ENCODE measurements around the gene SAPCD2. TPM values are rescaled to one million over a fixed set of nuclear protein-coding genes. Genes with fewer than 3 reads are reported as not detected.

Gene SAPCD2
- total RNA-seq, 3 donors from 2014 or later: 2.7 to 11.2 (median 6.0) TPM

- TF ChIP-seq CTCF (IDR thresholded peaks at IDR 0.05): no peak
- Histone ChIP-seq H3K36me3 (ENCODE audit: low read depth) (no peaks in the 10 kb centered on the region), H3K4me1 (ENCODE audit: low read depth) (peaks cover 17% of the 10 kb centered on the region), H3K9me3 (no peaks in the 10 kb centered on the region), H3K4me3 (no peak overlapping the region)
- DNase-seq (no peak), ATAC-seq (no peak)
- intact Hi-C loops (cut with DNase I, micrococcal nuclease): no loop called here
Measured at GRCh38 chr9:137079401-137079787, 9.0 kb upstream of the SAPCD2 start.

GRCh38 chr9:137078701-137079400 is 8.5 kb upstream of the SAPCD2 start:
- no peak overlapping the region for H3K4me3 ChIP-seq
- TF ChIP-seq CTCF (IDR thresholded peaks at IDR 0.05): no peak
- ATAC-seq (peak; percentile 80), DNase-seq (peak; percentile 58 to 73 (median 73))
- no peaks in the 10 kb centered on the region for H3K9me3 ChIP-seq
- intact Hi-C loops (cut with DNase I, micrococcal nuclease): no loop called here
- H3K4me1 ChIP-seq (ENCODE audit: low read depth): peaks cover 17% of the 10 kb centered on the region
- no peaks in the 10 kb centered on the region for H3K36me3 ChIP-seq (ENCODE audit: low read depth)

- peak overlapping the region; percentile 31 for H3K4me3 ChIP-seq
- peaks cover 21% of the 10 kb centered on the region for H3K4me1 ChIP-seq (ENCODE audit: low read depth)
- H3K9me3 ChIP-seq: no peaks in the 10 kb centered on the region
- ATAC-seq: peak; percentile 19
- DNase-seq: peak; percentile 66 to 84 (median 74)
- intact Hi-C loops (cut with DNase I, micrococcal nuclease): no loop called here
- no peaks in the 10 kb centered on the region for H3K36me3 ChIP-seq (ENCODE audit: low read depth)
- no peak for TF ChIP-seq CTCF (IDR thresholded peaks at IDR 0.05)
Measured at GRCh38 chr9:137077758-137078693, 7.7 kb upstream of the SAPCD2 start.

GRCh38 chr9:137077010-137077747 is 6.8 kb upstream of the SAPCD2 start, which contains the start of gene UAP1L1:
UAP1L1 (plus strand) TSS chr9:137077517; CDS start chr9:137077533, 16 bp downstream.
- H3K4me3 ChIP-seq: peak within 1 kb of the TSS; percentile 31
- peak; percentile 79 to 91 (median 83) for DNase-seq
- intact Hi-C loops (cut with DNase I, micrococcal nuclease): no loop called here

More at GRCh38 chr9:137077010-137077747, 6.8 kb upstream of the SAPCD2 start, which contains the start of gene UAP1L1:
- peak; percentile 52 for ATAC-seq
- Histone ChIP-seq H3K36me3 (ENCODE audit: low read depth) (no peaks in the 10 kb centered on the region), H3K9me3 (no peaks in the 10 kb centered on the region), H3K4me1 (ENCODE audit: low read depth) (peaks cover 21% of the 10 kb centered on the region)
- no peak for TF ChIP-seq CTCF (IDR thresholded peaks at IDR 0.05)
